Activated CD4-positive, alpha-beta T cell treated with anti-CD3 and anti-CD28 coated beads for 36 hours (primary cell): ENCODE data around the gene C1orf174. TPM values are rescaled to one million over a fixed set of nuclear protein-coding genes. Genes with fewer than 3 reads are reported as not detected.
"Not testable (repeated sequence)": the region's sequence is repeated elsewhere in the genome, so short reads cannot be mapped to it uniquely, and the experiment has no call there.

Source experiments
- ATAC-seq: fragments of 200-7000 bp; cut with Tn5 transposase; one replicate; pipeline ENCODE4 v1.10.0; 2021; ENCODE audit warnings: mild to moderate bottlenecking, moderate library complexity
- CTCF ChIA-PET: fragments of 350-600 bp; sonication (Branson Sonifier 250); formaldehyde crosslinking; loops from one replicate; lab custom pipeline; 2021; ENCODE audit warnings: antibody characterized with exemption; lab: Charles Lee
- POLR2A ChIA-PET: fragments of 350-600 bp; sonication (Branson Sonifier 250); formaldehyde crosslinking; loops from one replicate; lab custom pipeline; 2021; ENCODE audit warnings: antibody characterized with exemption, inconsistent platforms; lab: Charles Lee
- DNase-seq: peaks from one replicate; pipeline ENCODE4 v3.0.0-alpha.2; 2020
- H3K27ac Mint-ChIP-seq: one replicate; pipeline ENCODE4 v1.8.0; 2021; ENCODE audit warnings: mixed read lengths
- H3K27me3 Mint-ChIP-seq: one replicate; pipeline ENCODE4 v1.8.0; 2021; ENCODE audit warnings: mixed read lengths
- H3K36me3 Mint-ChIP-seq: one replicate; pipeline ENCODE4 v1.8.0; 2021; ENCODE audit warnings: low read depth, mixed read lengths
- H3K4me1 Mint-ChIP-seq: one replicate; pipeline ENCODE4 v1.8.0; 2021; ENCODE audit warnings: mixed read lengths
- H3K4me3 Mint-ChIP-seq: one replicate; pipeline ENCODE4 v1.8.0; 2021; ENCODE audit warnings: mild to moderate bottlenecking, moderate library complexity, mixed read lengths
- H3K9me3 Mint-ChIP-seq: one replicate; pipeline ENCODE4 v1.8.0; 2021; ENCODE audit warnings: low read depth, mixed read lengths
- intact Hi-C, 2 experiments: fragments of 100-400 bp; cut with DNase I in 1 of 2; cut with micrococcal nuclease in 1 of 2; formaldehyde crosslinking; loops; one replicate each; pipeline versions ENCODE4 v1.14.2 to v1.15.1; 2022 to 2024; cut with DNase I, micrococcal nuclease
- total RNA-seq, 2 experiments: library from RNA; stranded (reverse); gene quantifications; one replicate each; pipeline ENCODE4 v1.2.3, GENCODE V29; 2021

C1orf174 gene
- total RNA-seq, 2 experiments from 2014 or later = 39.8 to 49.4 TPM

GRCh38 chr1:3924186-3924824, 24.2 kb upstream of the C1orf174 start:
- DNase-seq (no peak), ATAC-seq (no peak)
- Mint-ChIP-seq H3K4me1 (peaks cover 16% of the 10 kb centered on the region), H3K27ac (no peak overlapping the region), H3K36me3 (no peaks in the 10 kb centered on the region), H3K27me3 (peaks cover 2% of the 10 kb centered on the region), H3K4me3 (no peak overlapping the region), H3K9me3 (no peaks in the 10 kb centered on the region)
- POLR2A ChIA-PET = no interaction called here
- CTCF ChIA-PET = no interaction called here
- intact Hi-C loops = no loop called here

- POLR2A ChIA-PET = no interaction called here
- Mint-ChIP-seq H3K9me3 (no peaks in the 10 kb centered on the region), H3K4me1 (peaks cover 16% of the 10 kb centered on the region), H3K27me3 (peaks cover 2% of the 10 kb centered on the region), H3K36me3 (no peaks in the 10 kb centered on the region), H3K27ac (no peak overlapping the region), H3K4me3 (no peak overlapping the region)
- CTCF ChIA-PET = no interaction called here
- intact Hi-C loops = no loop called here
- no peak for DNase-seq
- no peak for ATAC-seq
Observed at GRCh38 chr1:3923378-3924185, 23.5 kb upstream of the C1orf174 start.

GRCh38 chr1:3922851-3923250, 22.8 kb upstream of the C1orf174 start:
- Mint-ChIP-seq H3K36me3 (no peaks in the 10 kb centered on the region), H3K4me3 (no peak overlapping the region), H3K4me1 (peaks cover 16% of the 10 kb centered on the region), H3K9me3 (no peaks in the 10 kb centered on the region), H3K27ac (no peak overlapping the region), H3K27me3 (peaks cover 2% of the 10 kb centered on the region)
- intact Hi-C loops = no loop called here
- ATAC-seq (no peak), DNase-seq (no peak)
- ChIA-PET POLR2A (no interaction called here), CTCF (interaction anchor here (0.7 kb wide), 1 partner anchor 12 kb away, joined by 3 read pairs; no protein-coding TSS in a partner anchor)

- POLR2A ChIA-PET = no interaction called here
- ATAC-seq (peak; percentile 87), DNase-seq (peak; percentile 42)
- Mint-ChIP-seq H3K9me3 (no peaks in the 10 kb centered on the region), H3K4me3 (no peak overlapping the region), H3K4me1 (peaks cover 16% of the 10 kb centered on the region), H3K36me3 (no peaks in the 10 kb centered on the region), H3K27ac (no peak overlapping the region), H3K27me3 (peaks cover 2% of the 10 kb centered on the region)
- intact Hi-C loops = no loop called here
- CTCF ChIA-PET = interaction anchor here (0.7 kb wide), 1 partner anchor 11 kb away, joined by 3 read pairs; no protein-coding TSS in a partner anchor
Observed at GRCh38 chr1:3922201-3922725, 22.2 kb upstream of the C1orf174 start.

GRCh38 chr1:3921765-3922164, 21.7 kb upstream of the C1orf174 start:
- Mint-ChIP-seq H3K27me3 (no peaks in the 10 kb centered on the region), H3K9me3 (no peaks in the 10 kb centered on the region), H3K27ac (no peak overlapping the region), H3K4me3 (no peak overlapping the region), H3K36me3 (no peaks in the 10 kb centered on the region), H3K4me1 (peaks cover 16% of the 10 kb centered on the region)
- CTCF ChIA-PET = no interaction called here
- intact Hi-C loops = no loop called here
- ATAC-seq (no peak), DNase-seq (no peak)
- POLR2A ChIA-PET = no interaction called here

GRCh38 chr1:3919706-3920105, 19.6 kb upstream of the C1orf174 start:
- H3K27ac Mint-ChIP-seq = no peak overlapping the region
- H3K27me3 Mint-ChIP-seq = no peaks in the 10 kb centered on the region
- ChIA-PET CTCF (interaction anchor here (1.2 kb wide), 1 partner anchor 13 kb away, joined by 3 read pairs; no protein-coding TSS in a partner anchor), POLR2A (no interaction called here)
- intact Hi-C loops = loop anchor here in 1 of 2 experiments (10.0 kb wide), 1 partner anchor 125 kb away; no protein-coding TSS in a partner anchor
- H3K36me3 Mint-ChIP-seq = no peaks in the 10 kb centered on the region
- DNase-seq (no peak), ATAC-seq (no peak)
- H3K4me3 Mint-ChIP-seq = no peak overlapping the region
- H3K4me1 Mint-ChIP-seq = peaks cover 16% of the 10 kb centered on the region
- no peaks in the 10 kb centered on the region for H3K9me3 Mint-ChIP-seq

GRCh38 chr1:3918966-3919611, 19.0 kb upstream of the C1orf174 start:
- no peaks in the 10 kb centered on the region for H3K27me3 Mint-ChIP-seq
- DNase-seq (no peak), ATAC-seq (no peak)
- no peak overlapping the region for H3K27ac Mint-ChIP-seq
- H3K4me3 Mint-ChIP-seq = no peak overlapping the region
- H3K4me1 Mint-ChIP-seq = peaks cover 16% of the 10 kb centered on the region
- H3K9me3 Mint-ChIP-seq = no peaks in the 10 kb centered on the region
- ChIA-PET CTCF (interaction anchor here (1.2 kb wide), 1 partner anchor 12 kb away, joined by 3 read pairs; no protein-coding TSS in a partner anchor), POLR2A (no interaction called here)
- no peaks in the 10 kb centered on the region for H3K36me3 Mint-ChIP-seq
- intact Hi-C loops = loop anchor here in 1 of 2 experiments (10.0 kb wide), 1 partner anchor 126 kb away; no protein-coding TSS in a partner anchor

- H3K27ac Mint-ChIP-seq, H3K9me3 Mint-ChIP-seq, CTCF ChIA-PET, H3K4me3 Mint-ChIP-seq, DNase-seq, POLR2A ChIA-PET, ATAC-seq, H3K27me3 Mint-ChIP-seq, H3K36me3 Mint-ChIP-seq: not testable (repeated sequence)
- intact Hi-C loops = loop anchor here in 1 of 2 experiments (10.0 kb wide), 1 partner anchor 126 kb away; no protein-coding TSS in a partner anchor
- peaks cover 16% of the 10 kb centered on the region for H3K4me1 Mint-ChIP-seq
Observed at GRCh38 chr1:3918359-3918758, 18.3 kb upstream of the C1orf174 start.

GRCh38 chr1:3917761-3918160, 17.7 kb upstream of the C1orf174 start:
- intact Hi-C loops = loop anchor here in 1 of 2 experiments (10.0 kb wide), 1 partner anchor 127 kb away; no protein-coding TSS in a partner anchor
- CTCF ChIA-PET = no interaction called here

GRCh38 chr1:3915551-3916121, 15.6 kb upstream of the C1orf174 start:
- no peak overlapping the region for H3K27ac Mint-ChIP-seq
- no peaks in the 10 kb centered on the region for H3K36me3 Mint-ChIP-seq
- CTCF ChIA-PET = interaction anchor here (0.6 to 0.7 kb wide), 2 partner anchors 1265 to 1595 kb away, joined by 3 to 5 read pairs; no protein-coding TSS in a partner anchor
- no peak overlapping the region for H3K4me3 Mint-ChIP-seq
- no peak for ATAC-seq
- H3K9me3 Mint-ChIP-seq = no peaks in the 10 kb centered on the region
- no peak for DNase-seq
- H3K4me1 Mint-ChIP-seq = peaks cover 3% of the 10 kb centered on the region
- no peaks in the 10 kb centered on the region for H3K27me3 Mint-ChIP-seq
- intact Hi-C loops = loop anchor here in 1 of 2 experiments (10.0 kb wide), 1 partner anchor 129 kb away; no protein-coding TSS in a partner anchor
- POLR2A ChIA-PET = no interaction called here

More at GRCh38 chr1:3917761-3918160, 17.7 kb upstream of the C1orf174 start:
- Mint-ChIP-seq H3K9me3 (no peaks in the 10 kb centered on the region), H3K27me3 (no peaks in the 10 kb centered on the region), H3K27ac (no peak overlapping the region), H3K4me1 (peaks cover 10% of the 10 kb centered on the region), H3K4me3 (no peak overlapping the region), H3K36me3 (no peaks in the 10 kb centered on the region)
- no peak for DNase-seq
- POLR2A ChIA-PET = no interaction called here
- ATAC-seq = no peak

GRCh38 chr1:3914911-3915310, 14.8 kb upstream of the C1orf174 start:
- Mint-ChIP-seq H3K27me3 (no peaks in the 10 kb centered on the region), H3K9me3 (no peaks in the 10 kb centered on the region), H3K4me3 (no peak overlapping the region), H3K36me3 (no peaks in the 10 kb centered on the region), H3K27ac (no peak overlapping the region), H3K4me1 (peaks cover 3% of the 10 kb centered on the region)
- no peak for ATAC-seq
- ChIA-PET CTCF (no interaction called here), POLR2A (no interaction called here)
- intact Hi-C loops = loop anchor here in 1 of 2 experiments (10.0 kb wide), 1 partner anchor 130 kb away; no protein-coding TSS in a partner anchor
- DNase-seq = no peak
